Left ventricle myocardium inferior (tissue), 1 donor: ENCODE results near the gene BTBD9. TPM values are rescaled to one million over a fixed set of nuclear protein-coding genes. Genes with fewer than 3 reads are reported as not detected.

ENCODE experiments used
- DNase-seq: peaks from one replicate; pipeline ENCODE4 v3.0.0-alpha.2; 2020
- H3K27ac ChIP-seq: fragments of 200-600 bp; replicated peaks from 2 replicates; pipeline ENCODE4 v1.8.0; 2021
- H3K27me3 ChIP-seq: fragments of 200-600 bp; 2 replicates; pipeline ENCODE4 v1.8.0; 2021; ENCODE audit warnings: low read depth
- H3K36me3 ChIP-seq: fragments of 200-600 bp; 2 replicates; pipeline ENCODE4 v1.8.0; 2021
- H3K4me1 ChIP-seq: fragments of 200-600 bp; 2 replicates; pipeline ENCODE4 v1.8.0; 2021
- H3K4me3 ChIP-seq: fragments of 200-600 bp; 2 replicates; pipeline ENCODE4 v1.8.0; 2021; ENCODE audit warnings: mild to moderate bottlenecking, moderate library complexity
- H3K9me3 ChIP-seq: fragments of 200-600 bp; replicated peaks from 2 replicates; pipeline ENCODE4 v1.8.0; 2021
- CTCF ChIP-seq: fragments of 200-600 bp; IDR thresholded peaks from 2 replicates; pipeline ENCODE4 v1.8.0; 2021; ENCODE audit warnings: antibody characterized with exemption, mild to moderate bottlenecking, borderline replicate concordance
- intact Hi-C: fragments of 100-400 bp; cut with micrococcal nuclease; formaldehyde crosslinking; loops from one replicate; pipeline ENCODE4 v1.11.0; 2022
- total RNA-seq: library from RNA; stranded (reverse); fragmentation: NEBNext Ultra II Directional; extraction: Animal tissue kit (Norgen Biotek cat#: 25700); gene quantifications from one replicate; pipeline ENCODE4 v1.2.1, GENCODE V29; 2021
- donor health status: DM: no; HTN: yes; CAD: no; lungs with severe emphysema.

BTBD9 gene
- total RNA-seq, 1 donor from 2014 or later, result 16.5 TPM

- intact Hi-C loops, result no loop called here
- Histone ChIP-seq H3K27ac (peak overlapping the region; percentile 18), H3K4me3 (no peak overlapping the region), H3K36me3 (no peaks in the 10 kb centered on the region), H3K27me3 (no peaks in the 10 kb centered on the region), H3K4me1 (peaks cover 29% of the 10 kb centered on the region), H3K9me3 (no peaks in the 10 kb centered on the region)
- no peak for DNase-seq
- TF ChIP-seq CTCF, result no peak
Observed at GRCh38 chr6:38604700-38605099, 35.0 kb downstream of the BTBD9 start.

- H3K36me3 ChIP-seq, result no peaks in the 10 kb centered on the region
- peak overlapping the region; percentile 18 for H3K27ac ChIP-seq
- H3K9me3 ChIP-seq, result no peaks in the 10 kb centered on the region
- H3K4me1 ChIP-seq, result peaks cover 36% of the 10 kb centered on the region
- no peak overlapping the region for H3K4me3 ChIP-seq
- H3K27me3 ChIP-seq, result no peaks in the 10 kb centered on the region
- TF ChIP-seq CTCF, result no peak
- intact Hi-C loops, result no loop called here
- no peak for DNase-seq
Observed at GRCh38 chr6:38603966-38604365, 35.8 kb downstream of the BTBD9 start.

- no peak for TF ChIP-seq CTCF
- Histone ChIP-seq H3K4me3 (no peak overlapping the region), H3K9me3 (no peaks in the 10 kb centered on the region), H3K36me3 (no peaks in the 10 kb centered on the region), H3K27ac (peak overlapping the region; percentile 18), H3K4me1 (peaks cover 38% of the 10 kb centered on the region), H3K27me3 (no peaks in the 10 kb centered on the region)
- intact Hi-C loops, result no loop called here
- no peak for DNase-seq
Observed at GRCh38 chr6:38603496-38603895, 36.2 kb downstream of the BTBD9 start.

GRCh38 chr6:38599966-38600550 is 39.7 kb downstream of the BTBD9 start:
- DNase-seq, result peak; percentile 25
- intact Hi-C loops, result no loop called here
- Histone ChIP-seq H3K9me3 (no peaks in the 10 kb centered on the region), H3K4me1 (peaks cover 38% of the 10 kb centered on the region), H3K4me3 (no peak overlapping the region), H3K27ac (peak overlapping the region; percentile 68), H3K27me3 (no peaks in the 10 kb centered on the region), H3K36me3 (no peaks in the 10 kb centered on the region)
- TF ChIP-seq CTCF, result no peak

- Histone ChIP-seq H3K36me3 (no peaks in the 10 kb centered on the region), H3K27me3 (no peaks in the 10 kb centered on the region), H3K27ac (peak overlapping the region; percentile 68), H3K4me3 (no peak overlapping the region), H3K9me3 (no peaks in the 10 kb centered on the region), H3K4me1 (peaks cover 32% of the 10 kb centered on the region)
- TF ChIP-seq CTCF, result no peak
- intact Hi-C loops, result no loop called here
- no peak for DNase-seq
Observed at GRCh38 chr6:38599261-38599660, 40.5 kb downstream of the BTBD9 start.
